Liver (tissue), 9 donors: Measurements from ENCODE around the gene ATP6V0D1. TPM values are rescaled to one million over a fixed set of nuclear protein-coding genes. Genes with fewer than 3 reads are reported as not detected.

Experiments used
- DNase-seq: peaks from one replicate; pipeline ENCODE4 v3.0.0-alpha.2; 2017; ENCODE audit warnings: low spot score
- H3K27ac ChIP-seq, 2 donors: one replicate each; pipeline ENCODE4 v1.7.0; 2013; ENCODE audit warnings: inconsistent platforms in 2 of 2, low read length in 2 of 2, control low read depth in 1 of 2, low read depth in 1 of 2, mild to moderate bottlenecking in 1 of 2
- H3K27me3 ChIP-seq, 4 donors: one replicate each; pipeline versions ENCODE4 v1.6.1 to v1.7.0; 2013; ENCODE audit warnings: low read length in 3 of 4, inconsistent platforms in 1 of 4, mild to moderate bottlenecking in 1 of 4, moderate library complexity in 1 of 4; ENCODE audit not compliant: control insufficient read depth in 4 of 4, insufficient read depth in 4 of 4
- H3K36me3 ChIP-seq, 4 donors: one replicate each; pipeline versions ENCODE4 v1.6.1 to v1.7.0; 2013; ENCODE audit warnings: low read length in 3 of 4, mild to moderate bottlenecking in 3 of 4, low read depth in 1 of 4, moderate library complexity in 1 of 4; ENCODE audit not compliant: control insufficient read depth in 4 of 4, insufficient read depth in 3 of 4
- H3K4me1 ChIP-seq, 4 donors: one replicate each; pipeline versions ENCODE4 v1.6.1 to v1.7.0; 2013; ENCODE audit warnings: low read length in 3 of 4, mild to moderate bottlenecking in 3 of 4, moderate library complexity in 1 of 4; ENCODE audit not compliant: control insufficient read depth in 4 of 4, insufficient read depth in 4 of 4
- H3K4me3 ChIP-seq, 3 donors: one replicate each; pipeline versions ENCODE4 v1.6.1 to v1.7.0; 2013; ENCODE audit warnings: low read length in 3 of 3, control low read depth in 1 of 3, low read depth in 1 of 3, mild to moderate bottlenecking in 1 of 3
- H3K9ac ChIP-seq, 2 donors: one replicate each; pipeline ENCODE4 v1.7.0; 2013; ENCODE audit warnings: low read length in 2 of 2, mild to moderate bottlenecking in 2 of 2, moderate library complexity in 2 of 2, control low read depth in 1 of 2, low read depth in 1 of 2
- H3K9me3 ChIP-seq, 4 donors: one replicate each; pipeline versions ENCODE4 v1.6.1 to v1.7.0; 2013; ENCODE audit warnings: low read length in 3 of 4; ENCODE audit not compliant: control insufficient read depth in 4 of 4
- EGR1 ChIP-seq, 2 donors: IDR thresholded peaks; 2 replicates each; pipeline ENCODE4 v1.6.1; 2016 to 2018; ENCODE audit warnings: antibody characterized with exemption in 2 of 2, low read depth in 2 of 2
- FOXA1 ChIP-seq: IDR thresholded peaks from 2 replicates; pipeline ENCODE4 v1.6.1; 2016; ENCODE audit warnings: antibody characterized with exemption
- FOXA2 ChIP-seq: IDR thresholded peaks from 2 replicates; pipeline ENCODE4 v1.6.1; 2016; ENCODE audit warnings: antibody characterized with exemption
- GABPA ChIP-seq, 2 donors: IDR thresholded peaks in 1 of 2; conservative IDR thresholded peaks in 1 of 2; 2 replicates each; pipeline ENCODE4 v1.6.1; 2016; ENCODE audit warnings: antibody characterized with exemption in 2 of 2, mild to moderate bottlenecking in 1 of 2, moderate library complexity in 1 of 2
- HNF4A ChIP-seq, 2 donors: conservative IDR thresholded peaks; 2 replicates each; pipeline ENCODE4 v1.6.1; 2016; ENCODE audit warnings: antibody characterized with exemption in 2 of 2, mild to moderate bottlenecking in 2 of 2
- HNF4G ChIP-seq: IDR thresholded peaks from 2 replicates; pipeline ENCODE4 v1.6.1; 2016; ENCODE audit warnings: antibody characterized with exemption
- JUND ChIP-seq, 2 donors: IDR thresholded peaks; 2 replicates each; pipeline ENCODE4 v1.6.1; 2016; ENCODE audit warnings: antibody characterized with exemption in 2 of 2
- MAX ChIP-seq: IDR thresholded peaks from 2 replicates; pipeline ENCODE4 v1.6.1; 2016; ENCODE audit warnings: antibody characterized with exemption
- NR2F2 ChIP-seq: IDR thresholded peaks from 2 replicates; pipeline ENCODE4 v1.6.1; 2016; ENCODE audit warnings: antibody characterized with exemption
- RAD21 ChIP-seq, 2 donors: IDR thresholded peaks; 2 replicates each; pipeline ENCODE4 v1.6.1; 2016; ENCODE audit warnings: antibody characterized with exemption in 2 of 2, mild to moderate bottlenecking in 2 of 2
- RXRA ChIP-seq, 2 donors: IDR thresholded peaks; 2 replicates each; pipeline ENCODE4 v1.6.1; 2017 to 2018; ENCODE audit warnings: antibody characterized with exemption in 2 of 2, mild to moderate bottlenecking in 1 of 2
- SP1 ChIP-seq: IDR thresholded peaks from 2 replicates; pipeline ENCODE4 v1.6.1; 2018; ENCODE audit warnings: antibody characterized with exemption, mild to moderate bottlenecking
- TAF1 ChIP-seq: conservative IDR thresholded peaks from 2 replicates; pipeline ENCODE4 v1.6.1; 2016; ENCODE audit warnings: antibody characterized with exemption, mild to moderate bottlenecking
- YY1 ChIP-seq: IDR thresholded peaks from 2 replicates; pipeline ENCODE4 v1.6.1; 2016; ENCODE audit warnings: antibody characterized with exemption, mild to moderate bottlenecking
- ZBTB33 ChIP-seq: IDR thresholded peaks from 2 replicates; pipeline ENCODE4 v1.6.1; 2016; ENCODE audit warnings: antibody characterized with exemption
- WGBS: extraction: QIAGEN DNeasy Blood & Tissue Kit; methylation state at CpG from one replicate; pipeline ENCODE4 v1.1.7; 2013; 5-methylcytosine and 5-hydroxymethylcytosine counted together
- polyA plus RNA-seq, 2 donors: library from polyadenylated mRNA; stranded (reverse) in 1 of 2; unstranded in 1 of 2; fragments of 200-250 nt in 1 of 2; fragments of >200 nt in 1 of 2; fragmentation: Nextera tagmentation in 1 of 2; extraction: Ambion mirVana in 1 of 2; gene quantifications; one replicate each; pipeline versions ENCODE4 v1.2.1 to v1.2.3, GENCODE V29; 2013 to 2015
- total RNA-seq, 2 donors: library from RNA; depleted of rRNA; stranded (reverse); fragments of >200 nt; gene quantifications; one replicate each; pipeline ENCODE4 v1.2.3, GENCODE V29; 2014
- TF ChIP-seq, protein P1 (sequence below): fragments of 150-350 bp; IDR thresholded peaks from 2 replicates; pipeline ENCODE4 v1.5.1; 2017; ENCODE audit warnings: improper control_type of control experiment, low read depth, low read length; ENCODE audit not compliant: missing input control
- TF ChIP-seq, protein P2 (sequence below): IDR thresholded peaks from 2 replicates; pipeline ENCODE4 v1.6.1; 2016; ENCODE audit warnings: antibody characterized with exemption
- TF ChIP-seq, protein P3 (sequence below): IDR thresholded peaks from 2 replicates; pipeline ENCODE4 v1.6.1; 2016; ENCODE audit warnings: antibody characterized with exemption, mild to moderate bottlenecking
- donor health status: healthy.
- donor health status: healthy.
- donor health status: healthy.
- donor health status: healthy.
- donor health status: healthy.

The ATP6V0D1 gene
- total and polyA plus RNA-seq, 4 donors: 47.6 to 80.2 (median 66.6) TPM

DNA sequence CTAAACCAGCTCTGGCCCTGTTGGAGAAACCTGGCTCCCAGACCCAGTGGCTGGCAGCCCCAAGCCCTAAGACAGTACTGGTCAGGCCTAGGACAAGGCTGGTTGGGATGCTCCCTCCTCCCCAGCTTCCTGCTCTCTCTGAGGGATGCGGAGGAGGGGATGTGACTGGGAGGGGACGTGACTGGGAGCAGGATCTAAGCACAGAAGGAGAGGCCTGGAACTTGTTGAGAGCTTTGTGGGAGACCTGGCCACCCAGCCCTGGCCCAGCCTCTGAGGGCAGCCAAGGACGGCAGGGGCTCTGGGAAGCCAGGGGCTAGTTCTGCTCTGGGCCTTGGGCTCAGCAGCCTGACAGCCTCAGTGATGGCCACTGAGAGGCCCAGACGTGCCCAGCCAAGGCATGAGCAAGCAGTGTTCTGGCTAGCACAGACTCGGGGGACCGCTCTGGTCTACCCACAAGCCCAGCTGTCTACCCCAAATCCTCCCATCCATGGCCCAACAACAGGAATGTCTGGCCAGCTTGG lies 22.8 kb downstream of the ATP6V0D1 start:
- H3K9ac ChIP-seq: no peak overlapping the region
- H3K27ac ChIP-seq: peak overlapping the region in 1 of 2 donors; percentile 53
- peak in 1 of 2 donors; percentile 20 for TF ChIP-seq RXRA (IDR thresholded peaks at IDR 0.05)
- TF ChIP-seq, protein P1, sequence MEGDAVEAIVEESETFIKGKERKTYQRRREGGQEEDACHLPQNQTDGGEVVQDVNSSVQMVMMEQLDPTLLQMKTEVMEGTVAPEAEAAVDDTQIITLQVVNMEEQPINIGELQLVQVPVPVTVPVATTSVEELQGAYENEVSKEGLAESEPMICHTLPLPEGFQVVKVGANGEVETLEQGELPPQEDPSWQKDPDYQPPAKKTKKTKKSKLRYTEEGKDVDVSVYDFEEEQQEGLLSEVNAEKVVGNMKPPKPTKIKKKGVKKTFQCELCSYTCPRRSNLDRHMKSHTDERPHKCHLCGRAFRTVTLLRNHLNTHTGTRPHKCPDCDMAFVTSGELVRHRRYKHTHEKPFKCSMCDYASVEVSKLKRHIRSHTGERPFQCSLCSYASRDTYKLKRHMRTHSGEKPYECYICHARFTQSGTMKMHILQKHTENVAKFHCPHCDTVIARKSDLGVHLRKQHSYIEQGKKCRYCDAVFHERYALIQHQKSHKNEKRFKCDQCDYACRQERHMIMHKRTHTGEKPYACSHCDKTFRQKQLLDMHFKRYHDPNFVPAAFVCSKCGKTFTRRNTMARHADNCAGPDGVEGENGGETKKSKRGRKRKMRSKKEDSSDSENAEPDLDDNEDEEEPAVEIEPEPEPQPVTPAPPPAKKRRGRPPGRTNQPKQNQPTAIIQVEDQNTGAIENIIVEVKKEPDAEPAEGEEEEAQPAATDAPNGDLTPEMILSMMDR: no peak
- peaks cover 0 to 3% (median 2%) of the 10 kb centered on the region in 4 donors for H3K36me3 ChIP-seq
- no peak overlapping the region for H3K4me3 ChIP-seq
- H3K9me3 ChIP-seq: no peaks in the 10 kb centered on the region
- DNase-seq: no peak
- WGBS: 83% methylated on average over 6 of the region's 6 CpGs
- no peaks in the 10 kb centered on the region for H3K27me3 ChIP-seq
- peaks cover 12 to 44% (median 30%) of the 10 kb centered on the region in 4 donors for H3K4me1 ChIP-seq

- Histone ChIP-seq H3K27me3 (no peaks in the 10 kb centered on the region), H3K9me3 (no peaks in the 10 kb centered on the region), H3K9ac (no peak overlapping the region), H3K27ac (no peak overlapping the region), H3K4me3 (no peak overlapping the region), H3K36me3 (peaks cover 2 to 7% (median 4%) of the 10 kb centered on the region in 4 donors), H3K4me1 (peaks cover 12 to 44% (median 31%) of the 10 kb centered on the region in 4 donors)
- 76% methylated on average over 7 of the region's 7 CpGs for WGBS
- DNase-seq: no peak
- no peak for TF ChIP-seq EGR1 (IDR thresholded peaks at IDR 0.05; ENCODE audit: low read depth in 2 of 2)
- TF ChIP-seq TAF1: no peak
- TF ChIP-seq FOXA2: no peak
- no peak for TF ChIP-seq HNF4G
- TF ChIP-seq, protein P2, sequence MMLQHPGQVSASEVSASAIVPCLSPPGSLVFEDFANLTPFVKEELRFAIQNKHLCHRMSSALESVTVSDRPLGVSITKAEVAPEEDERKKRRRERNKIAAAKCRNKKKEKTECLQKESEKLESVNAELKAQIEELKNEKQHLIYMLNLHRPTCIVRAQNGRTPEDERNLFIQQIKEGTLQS: no peak
- no peak for TF ChIP-seq GABPA (IDR thresholded peaks at IDR 0.05 in 1 of 2, conservative IDR thresholded peaks at IDR 0.05 in 1 of 2)
- TF ChIP-seq RXRA (IDR thresholded peaks at IDR 0.05): no peak
- TF ChIP-seq, protein P3, sequence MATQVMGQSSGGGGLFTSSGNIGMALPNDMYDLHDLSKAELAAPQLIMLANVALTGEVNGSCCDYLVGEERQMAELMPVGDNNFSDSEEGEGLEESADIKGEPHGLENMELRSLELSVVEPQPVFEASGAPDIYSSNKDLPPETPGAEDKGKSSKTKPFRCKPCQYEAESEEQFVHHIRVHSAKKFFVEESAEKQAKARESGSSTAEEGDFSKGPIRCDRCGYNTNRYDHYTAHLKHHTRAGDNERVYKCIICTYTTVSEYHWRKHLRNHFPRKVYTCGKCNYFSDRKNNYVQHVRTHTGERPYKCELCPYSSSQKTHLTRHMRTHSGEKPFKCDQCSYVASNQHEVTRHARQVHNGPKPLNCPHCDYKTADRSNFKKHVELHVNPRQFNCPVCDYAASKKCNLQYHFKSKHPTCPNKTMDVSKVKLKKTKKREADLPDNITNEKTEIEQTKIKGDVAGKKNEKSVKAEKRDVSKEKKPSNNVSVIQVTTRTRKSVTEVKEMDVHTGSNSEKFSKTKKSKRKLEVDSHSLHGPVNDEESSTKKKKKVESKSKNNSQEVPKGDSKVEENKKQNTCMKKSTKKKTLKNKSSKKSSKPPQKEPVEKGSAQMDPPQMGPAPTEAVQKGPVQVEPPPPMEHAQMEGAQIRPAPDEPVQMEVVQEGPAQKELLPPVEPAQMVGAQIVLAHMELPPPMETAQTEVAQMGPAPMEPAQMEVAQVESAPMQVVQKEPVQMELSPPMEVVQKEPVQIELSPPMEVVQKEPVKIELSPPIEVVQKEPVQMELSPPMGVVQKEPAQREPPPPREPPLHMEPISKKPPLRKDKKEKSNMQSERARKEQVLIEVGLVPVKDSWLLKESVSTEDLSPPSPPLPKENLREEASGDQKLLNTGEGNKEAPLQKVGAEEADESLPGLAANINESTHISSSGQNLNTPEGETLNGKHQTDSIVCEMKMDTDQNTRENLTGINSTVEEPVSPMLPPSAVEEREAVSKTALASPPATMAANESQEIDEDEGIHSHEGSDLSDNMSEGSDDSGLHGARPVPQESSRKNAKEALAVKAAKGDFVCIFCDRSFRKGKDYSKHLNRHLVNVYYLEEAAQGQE: no peak
- no peak for TF ChIP-seq FOXA1
- TF ChIP-seq NR2F2: no peak
- no peak for TF ChIP-seq JUND (IDR thresholded peaks at IDR 0.05)
- no peak for TF ChIP-seq YY1
- no peak for TF ChIP-seq SP1
- no peak for TF ChIP-seq MAX
- no peak for TF ChIP-seq ZBTB33
- no peak for TF ChIP-seq HNF4A (conservative IDR thresholded peaks at IDR 0.05)
- TF ChIP-seq, protein P1: no peak
- no peak for TF ChIP-seq RAD21 (IDR thresholded peaks at IDR 0.05)
These were observed 23.3 kb downstream of the ATP6V0D1 start for GRCh38 chr16:67457611-67458010.
